Esophagus squamous epithelium (tissue), 5 donors: ENCODE data around the gene CTBP1. TPM values are rescaled to one million over a fixed set of nuclear protein-coding genes. Genes with fewer than 3 reads are reported as not detected.

ENCODE experiments used
- DNase-seq: peaks from one replicate; lab custom pipeline; 2025; lab: John Stamatoyannopoulos, UW
- H3K27ac ChIP-seq, 4 donors: fragments of 200-600 bp; sonication (generic); one replicate each; pipeline ENCODE4 v1.5.1; 2016 to 2019; ENCODE audit warnings: mild to moderate bottlenecking in 1 of 4
- H3K27me3 ChIP-seq, 4 donors: fragments of 200-600 bp; sonication (generic); 1 replicate in 3 of 4; 2 replicates in 1 of 4; pipeline versions ENCODE4 v1.5.1 to v1.6.0; 2017 to 2021; ENCODE audit warnings: antibody characterized with exemption in 1 of 4
- H3K36me3 ChIP-seq, 3 donors: fragments of 200-600 bp; sonication (generic); one replicate each; pipeline ENCODE4 v1.5.1; 2016 to 2019
- H3K4me1 ChIP-seq, 3 donors: fragments of 200-600 bp; sonication (generic); one replicate each; pipeline ENCODE4 v1.5.1; 2017 to 2019
- H3K4me3 ChIP-seq, 4 donors: fragments of 200-600 bp; sonication (generic); 1 replicate in 3 of 4; 2 replicates in 1 of 4; pipeline ENCODE4 v1.5.1; 2016 to 2019; ENCODE audit warnings: mild to moderate bottlenecking in 2 of 4, moderate library complexity in 1 of 4
- H3K9me3 ChIP-seq, 3 donors: fragments of 200-600 bp; sonication (generic); one replicate each; pipeline ENCODE4 v1.5.1; 2016 to 2019
- CTCF ChIP-seq, 6 experiments: fragments of 450-650 bp in 4 of 6; fragments of 200-600 bp in 2 of 6; sonication (generic) in 2 of 6; IDR thresholded peaks; one replicate each; pipeline ENCODE4 v1.5.1; 2016 to 2019; ENCODE audit warnings: antibody characterized with exemption in 6 of 6, mild to moderate bottlenecking in 4 of 6, moderate library complexity in 4 of 6
- POLR2A ChIP-seq, 4 donors: fragments of 450-650 bp; IDR thresholded peaks; one replicate each; pipeline ENCODE4 v1.6.1; 2017; ENCODE audit warnings: antibody characterized with exemption in 4 of 4, mild to moderate bottlenecking in 4 of 4, moderate library complexity in 3 of 4
- WGBS, 2 donors: methylation state at CpG; one replicate each; pipeline ENCODE4 v1.1.5; 2018; 5-methylcytosine and 5-hydroxymethylcytosine counted together
- intact Hi-C: fragments of 100-400 bp; cut with DNase I; formaldehyde crosslinking; loops from one replicate; pipeline ENCODE4 v1.15.0; 2022
- total RNA-seq, 4 donors: library from RNA; depleted of rRNA; stranded (reverse); fragments of >200 nt; gene quantifications; one replicate each; pipeline ENCODE4 v1.1.0, GENCODE V29; 2016
- donor health status: DM: yes; HTN: yes; CAD: no.

CTBP1 gene
- total RNA-seq, 4 donors from 2014 or later: 72.2 to 121 (median 113) TPM

- Histone ChIP-seq H3K36me3 (peaks cover 24 to 100% (median 31%) of the 10 kb centered on the region in 3 donors), H3K4me1 (peaks cover 18 to 59% (median 30%) of the 10 kb centered on the region in 3 donors), H3K27ac (peak overlapping the region in 2 of 4 donors; percentile 54 to 63), H3K4me3 (no peak overlapping the region), H3K27me3 (no peaks in the 10 kb centered on the region), H3K9me3 (no peaks in the 10 kb centered on the region)
- no peak for DNase-seq
- intact Hi-C loops: no loop called here
- no peak for TF ChIP-seq CTCF (IDR thresholded peaks at IDR 0.05)
- TF ChIP-seq POLR2A (IDR thresholded peaks at IDR 0.05): no peak
- WGBS, 2 donors: 70 to 76% methylated on average over 9 to 19 of the region's 32 CpGs
These were observed 16.0 kb downstream of the CTBP1 start for GRCh38 chr4:1232661-1233621.

- WGBS, 2 donors: 56 to 62% methylated on average over 15 to 20 of the region's 23 CpGs
- Histone ChIP-seq H3K9me3 (no peaks in the 10 kb centered on the region), H3K27me3 (no peaks in the 10 kb centered on the region), H3K36me3 (peaks cover 30 to 100% (median 33%) of the 10 kb centered on the region in 3 donors), H3K4me1 (peaks cover 18 to 61% (median 30%) of the 10 kb centered on the region in 3 donors), H3K27ac (peak overlapping the region in 3 of 4 donors; percentile 44 to 63 (median 52)), H3K4me3 (no peak overlapping the region)
- DNase-seq: no peak
- TF ChIP-seq CTCF (IDR thresholded peaks at IDR 0.05) (no peak), POLR2A (IDR thresholded peaks at IDR 0.05) (no peak)
- intact Hi-C loops: no loop called here
These were observed 17.1 kb downstream of the CTBP1 start for GRCh38 chr4:1231637-1232360.

GRCh38 chr4:1230971-1231636 lies 17.8 kb downstream of the CTBP1 start:
- TF ChIP-seq POLR2A (IDR thresholded peaks at IDR 0.05): no peak
- no peak for TF ChIP-seq CTCF (IDR thresholded peaks at IDR 0.05)
- Histone ChIP-seq H3K4me3 (no peak overlapping the region), H3K36me3 (peaks cover 27 to 100% (median 30%) of the 10 kb centered on the region in 3 donors), H3K27ac (peak overlapping the region in 2 of 4 donors; percentile 52 to 63), H3K4me1 (peaks cover 18 to 64% (median 30%) of the 10 kb centered on the region in 3 donors), H3K27me3 (no peaks in the 10 kb centered on the region), H3K9me3 (no peaks in the 10 kb centered on the region)
- WGBS, 2 donors: 50 to 72% methylated on average over 2 to 6 of the region's 20 CpGs
- DNase-seq: no peak
- intact Hi-C loops: no loop called here

GRCh38 chr4:1230316-1230715 lies 18.6 kb downstream of the CTBP1 start:
- H3K4me3 ChIP-seq: no peak overlapping the region
- no peaks in the 10 kb centered on the region for H3K9me3 ChIP-seq
- peaks cover 16 to 63% (median 30%) of the 10 kb centered on the region in 3 donors for H3K4me1 ChIP-seq
- TF ChIP-seq POLR2A (IDR thresholded peaks at IDR 0.05) (no peak), CTCF (IDR thresholded peaks at IDR 0.05) (no peak)
- peaks cover 25 to 100% (median 26%) of the 10 kb centered on the region in 3 donors for H3K36me3 ChIP-seq
- intact Hi-C loops: no loop called here
- WGBS, 2 donors: 95 to 96% methylated on average over 18 to 19 of the region's 22 CpGs
- no peak overlapping the region for H3K27ac ChIP-seq
- no peaks in the 10 kb centered on the region for H3K27me3 ChIP-seq
- no peak for DNase-seq
